HUES64 (cell line): Measurements from ENCODE around the gene ATXN2L.

ENCODE experiments used
- H3K27ac ChIP-seq: 2 replicates; pipeline ENCODE4 v1.7.0; 2013; ENCODE audit warnings: low read depth, low read length, inconsistent platforms
- H3K27me3 ChIP-seq: 2 replicates; pipeline ENCODE4 v1.6.1; 2013; ENCODE audit warnings: mild to moderate bottlenecking, low read length; ENCODE audit not compliant: insufficient read depth
- H3K36me3 ChIP-seq: 2 replicates; pipeline ENCODE4 v1.6.1; 2013; ENCODE audit warnings: mild to moderate bottlenecking, low read length; ENCODE audit not compliant: insufficient read depth
- H3K4me1 ChIP-seq: 2 replicates; pipeline ENCODE4 v1.6.1; 2013; ENCODE audit warnings: mild to moderate bottlenecking, low read length, moderate library complexity; ENCODE audit not compliant: insufficient read depth
- H3K4me3 ChIP-seq: 2 replicates; pipeline ENCODE4 v1.5.1; 2013; ENCODE audit warnings: mild to moderate bottlenecking, low read length, moderate library complexity
- H3K9ac ChIP-seq: 2 replicates; pipeline ENCODE4 v1.6.1; 2013; ENCODE audit warnings: mild to moderate bottlenecking, low read depth, low read length
- H3K9me3 ChIP-seq: 2 replicates; pipeline ENCODE4 v1.6.1; 2013; ENCODE audit warnings: low read depth, low read length; ENCODE audit not compliant: insufficient read depth
- WGBS: fragments of 150-250, 120-280 bp; methylation state at CpG from one replicate; pipeline ENCODE4 v1.1.7; 2013; ENCODE audit warnings: missing lambda C conversion rate; 5-methylcytosine and 5-hydroxymethylcytosine counted together

ATXN2L gene

GRCh38 chr16:28838558-28838918, 15.7 kb downstream of the ATXN2L start:
- Histone ChIP-seq H3K27ac (no peak overlapping the region), H3K27me3 (no peaks in the 10 kb centered on the region), H3K36me3 (peaks cover 71% of the 10 kb centered on the region), H3K4me1 (no peaks in the 10 kb centered on the region), H3K9me3 (no peaks in the 10 kb centered on the region), H3K9ac (no peak overlapping the region), H3K4me3 (no peak overlapping the region)
- 94% methylated on average over 1 of the region's 1 CpG for WGBS

- peaks cover 71% of the 10 kb centered on the region for H3K36me3 ChIP-seq
- no peak overlapping the region for H3K9ac ChIP-seq
- no peaks in the 10 kb centered on the region for H3K4me1 ChIP-seq
- H3K27ac ChIP-seq, result no peak overlapping the region
- WGBS, result 94% methylated on average over 14 of the region's 14 CpGs
- no peaks in the 10 kb centered on the region for H3K27me3 ChIP-seq
- H3K4me3 ChIP-seq, result no peak overlapping the region
- H3K9me3 ChIP-seq, result no peaks in the 10 kb centered on the region
Measured at GRCh38 chr16:28839004-28839639, 16.3 kb downstream of the ATXN2L start.

- no peaks in the 10 kb centered on the region for H3K27me3 ChIP-seq
- no peak overlapping the region for H3K27ac ChIP-seq
- H3K4me1 ChIP-seq, result peaks cover 2% of the 10 kb centered on the region; the same call in 1 of the 2 replicates
- no peaks in the 10 kb centered on the region for H3K9me3 ChIP-seq
- H3K9ac ChIP-seq, result no peak overlapping the region
- WGBS, result 0% methylated on average over 1 of the region's 1 CpG
- peaks cover 71% of the 10 kb centered on the region for H3K36me3 ChIP-seq
- no peak overlapping the region for H3K4me3 ChIP-seq
Measured at GRCh38 chr16:28839899-28840298, 17.1 kb downstream of the ATXN2L start.

- H3K36me3 ChIP-seq, result peaks cover 48% of the 10 kb centered on the region
- WGBS, result 95% methylated on average over 7 of the region's 7 CpGs
Measured at GRCh38 chr16:28842696-28843095, 19.9 kb downstream of the ATXN2L start.

GRCh38 chr16:28843766-28844165, 21.0 kb downstream of the ATXN2L start:
- Histone ChIP-seq H3K4me3 (no peak overlapping the region), H3K4me1 (peaks cover 5% of the 10 kb centered on the region; the same call in 1 of the 2 replicates), H3K27ac (no peak overlapping the region), H3K9ac (no peak overlapping the region), H3K27me3 (no peaks in the 10 kb centered on the region), H3K9me3 (no peaks in the 10 kb centered on the region), H3K36me3 (peaks cover 37% of the 10 kb centered on the region)
- WGBS, result 95% methylated on average over 12 of the region's 12 CpGs

More at GRCh38 chr16:28842696-28843095, 19.9 kb downstream of the ATXN2L start:
- no peaks in the 10 kb centered on the region for H3K27me3 ChIP-seq
- no peak overlapping the region for H3K9ac ChIP-seq
- no peak overlapping the region for H3K27ac ChIP-seq
- H3K4me1 ChIP-seq, result peaks cover 5% of the 10 kb centered on the region; the same call in 1 of the 2 replicates
- H3K4me3 ChIP-seq, result no peak overlapping the region
- H3K9me3 ChIP-seq, result no peaks in the 10 kb centered on the region

- peak overlapping the region; percentile 99; the same call in 1 of the 2 replicates for H3K4me3 ChIP-seq
- peaks cover 5% of the 10 kb centered on the region; the same call in 1 of the 2 replicates for H3K4me1 ChIP-seq
- no peaks in the 10 kb centered on the region for H3K9me3 ChIP-seq
- no peak overlapping the region for H3K27ac ChIP-seq
- 94% methylated on average over 19 of the region's 19 CpGs for WGBS
- peaks cover 35% of the 10 kb centered on the region for H3K36me3 ChIP-seq
- no peaks in the 10 kb centered on the region for H3K27me3 ChIP-seq
- H3K9ac ChIP-seq, result no peak overlapping the region
Measured at GRCh38 chr16:28844226-28844885, 21.6 kb downstream of the ATXN2L start.

- H3K36me3 ChIP-seq, result peaks cover 35% of the 10 kb centered on the region
- peaks cover 5% of the 10 kb centered on the region; the same call in 1 of the 2 replicates for H3K4me1 ChIP-seq
- H3K27ac ChIP-seq, result peak overlapping the region; percentile 85
- no peaks in the 10 kb centered on the region for H3K27me3 ChIP-seq
- peak overlapping the region; percentile 99 for H3K4me3 ChIP-seq
- no peaks in the 10 kb centered on the region for H3K9me3 ChIP-seq
- WGBS, result 64% methylated on average over 9 of the region's 10 CpGs
- peak overlapping the region; percentile 95 for H3K9ac ChIP-seq
Measured at GRCh38 chr16:28845293-28845692, 22.5 kb downstream of the ATXN2L start.

GRCh38 chr16:28845761-28846079, 22.9 kb downstream of the ATXN2L start:
- no peaks in the 10 kb centered on the region for H3K27me3 ChIP-seq
- H3K9ac ChIP-seq, result peak overlapping the region; percentile 95
- no peaks in the 10 kb centered on the region for H3K9me3 ChIP-seq
- peaks cover 35% of the 10 kb centered on the region for H3K36me3 ChIP-seq
- peaks cover 5% of the 10 kb centered on the region; the same call in 1 of the 2 replicates for H3K4me1 ChIP-seq
- H3K4me3 ChIP-seq, result peak overlapping the region; percentile 99
- 2% methylated on average over 16 of the region's 16 CpGs for WGBS
- peak overlapping the region; percentile 85 for H3K27ac ChIP-seq

- peak within 1 kb of the TSS; percentile 85 for H3K27ac ChIP-seq
- H3K27me3 ChIP-seq, result no peaks in the 10 kb centered on the region
- H3K9ac ChIP-seq, result peak within 1 kb of the TSS; percentile 95
- no peaks in the 10 kb centered on the region for H3K9me3 ChIP-seq
- H3K4me1 ChIP-seq, result peaks cover 5% of the 10 kb centered on the region; the same call in 1 of the 2 replicates
- H3K36me3 ChIP-seq, result peaks cover 35% of the 10 kb centered on the region
- 2% methylated on average over 73 of the region's 73 CpGs for WGBS
- peak within 1 kb of the TSS; percentile 99 for H3K4me3 ChIP-seq
Measured at GRCh38 chr16:28846080-28846932, 23.5 kb downstream of the ATXN2L start, which contains the start of gene TUFM. TUFM (minus strand) TSS chr16:28846348; CDS start chr16:28846269, 79 bp downstream.

GRCh38 chr16:28846933-28847273, 24.1 kb downstream of the ATXN2L start:
- Histone ChIP-seq H3K9me3 (no peaks in the 10 kb centered on the region), H3K9ac (peak overlapping the region; percentile 67), H3K27ac (peak overlapping the region; percentile 46; the same call in 1 of the 2 replicates), H3K27me3 (no peaks in the 10 kb centered on the region), H3K4me1 (peaks cover 5% of the 10 kb centered on the region; the same call in 1 of the 2 replicates), H3K36me3 (peaks cover 33% of the 10 kb centered on the region), H3K4me3 (peak overlapping the region; percentile 99)
- WGBS, result 63% methylated on average over 5 of the region's 5 CpGs

GRCh38 chr16:28858421-28858820, 35.6 kb downstream of the ATXN2L start:
- no peaks in the 10 kb centered on the region for H3K4me1 ChIP-seq
- no peak overlapping the region for H3K4me3 ChIP-seq
- H3K9ac ChIP-seq, result no peak overlapping the region
- H3K9me3 ChIP-seq, result no peaks in the 10 kb centered on the region
- 93% methylated on average over 8 of the region's 8 CpGs for WGBS
- H3K27ac ChIP-seq, result no peak overlapping the region
- no peaks in the 10 kb centered on the region for H3K36me3 ChIP-seq
- H3K27me3 ChIP-seq, result no peaks in the 10 kb centered on the region
